Measurements from ENCODE around the gene IL6.

DNA sequence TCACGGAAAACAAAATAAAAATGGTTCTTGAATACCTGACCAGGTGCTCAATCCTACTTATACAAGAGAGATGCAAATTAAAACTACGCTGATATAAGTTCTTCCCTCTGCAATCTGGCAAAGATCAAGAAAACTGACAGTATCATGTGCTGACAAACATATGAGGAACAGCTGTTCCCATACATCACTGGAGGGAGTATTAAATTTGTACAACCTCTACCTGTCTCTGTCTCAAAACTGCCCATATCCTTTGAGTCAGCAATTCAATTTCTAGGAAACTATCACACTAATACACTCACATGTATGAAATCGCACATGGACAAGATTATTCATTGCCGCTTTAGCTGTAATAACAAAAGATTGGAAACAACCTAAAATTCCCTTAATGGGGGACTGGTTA, 11.0 kb upstream of the IL6 start:
- TF ChIP-seq TAF1 (IDR thresholded peaks at IDR 0.05; ENCODE audit: borderline replicate concordance, low read depth, low read length), result no peak
- TF ChIP-seq EZH2phosphoT487 (IDR thresholded peaks at IDR 0.05; ENCODE audit: borderline replicate concordance, low read depth), result no peak
- TF ChIP-seq, protein P1, sequence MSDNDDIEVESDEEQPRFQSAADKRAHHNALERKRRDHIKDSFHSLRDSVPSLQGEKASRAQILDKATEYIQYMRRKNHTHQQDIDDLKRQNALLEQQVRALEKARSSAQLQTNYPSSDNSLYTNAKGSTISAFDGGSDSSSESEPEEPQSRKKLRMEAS (IDR thresholded peaks at IDR 0.05; ENCODE audit: low read depth), result no peak

All from SK-N-SH (cell line).